Right lung (tissue), 10 donors: ENCODE results near the gene KCP. TPM values are rescaled to one million over a fixed set of nuclear protein-coding genes. Genes with fewer than 3 reads are reported as not detected.
"Not testable (repeated sequence)": the region's sequence is repeated elsewhere in the genome, so short reads cannot be mapped to it uniquely, and the experiment has no call there.

ENCODE experiments used
- DNase-seq, 2 donors: peaks; one replicate each; pipeline ENCODE4 v3.0.0-alpha.2; 2013
- long read RNA-seq, 8 donors: transcript quantifications; one replicate each; lab custom pipeline, GENCODE V29; 2026
- polyA plus RNA-seq, 5 donors: library from polyadenylated mRNA; unstranded; fragments of 120-200 nt; gene quantifications; one replicate each; pipeline versions ENCODE4 v1.2.1 to v1.2.3, GENCODE V29; 2013; ENCODE audit warnings: inconsistent platforms in 1 of 5, low replicate concordance in 1 of 5; ENCODE audit not compliant: insufficient read length in 5 of 5, insufficient read depth in 1 of 5

Gene KCP
- 1 to 10 TPM; 4.9 to 9.6 (median 6.1) TPM for polyA plus RNA-seq
- long read RNA-seq, donor 1 = 0 reads
- long read RNA-seq, donor 2 = 0 reads
- long read RNA-seq, donor 3 = 0 reads
- long read RNA-seq, donor 4 = 0 reads
- long read RNA-seq, donor 5 = 0 reads
- long read RNA-seq, donor 6 = 0 reads
- long read RNA-seq, donor 7 = 0 reads
- long read RNA-seq, donor 8 = 0 reads

DNA sequence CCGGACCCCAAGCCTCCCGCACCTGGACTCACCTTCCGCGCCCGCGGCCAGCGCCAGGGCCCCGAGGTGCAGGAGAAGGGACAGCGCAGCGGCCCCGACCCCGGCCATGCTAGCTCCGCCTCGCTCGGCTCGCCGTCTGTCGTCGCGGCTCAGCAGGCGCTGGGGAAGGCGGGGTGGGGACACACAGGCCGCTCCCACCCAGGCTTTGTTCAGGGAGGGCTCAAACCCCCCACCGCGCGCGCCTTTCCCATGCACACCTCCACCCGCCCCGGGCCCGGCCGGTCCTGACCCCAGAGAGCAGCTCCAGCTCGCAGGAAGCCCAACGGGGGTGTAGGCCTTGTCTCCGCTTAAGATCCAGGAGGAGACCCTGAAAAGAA lies at the start of gene KCP:
KCP (minus strand) TSS at position 141 of the 377 bp plus-strand sequence; CDS start at position 108, 33 bp downstream.
- no peak for DNase-seq

DNA sequence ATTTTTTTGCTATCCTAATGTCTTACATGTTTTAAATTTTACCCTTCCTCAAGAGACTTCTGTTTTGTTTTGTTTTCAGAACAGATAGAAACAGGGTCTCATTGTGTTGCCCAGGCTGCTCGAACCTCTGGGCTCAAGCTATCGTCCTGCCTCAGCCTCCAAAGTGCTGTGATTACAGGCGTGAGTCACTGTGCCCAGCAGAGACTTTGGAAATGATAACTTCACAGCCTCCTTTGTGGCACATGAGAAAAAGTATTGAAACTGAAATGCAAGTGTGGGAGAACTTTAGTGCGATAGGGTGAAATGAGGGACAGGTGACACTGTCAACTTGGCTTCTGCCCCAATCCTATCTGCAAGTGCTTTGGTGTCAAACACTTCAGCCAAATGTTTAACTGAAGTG lies 48.8 kb upstream of the KCP start:
- no peak for DNase-seq

DNA sequence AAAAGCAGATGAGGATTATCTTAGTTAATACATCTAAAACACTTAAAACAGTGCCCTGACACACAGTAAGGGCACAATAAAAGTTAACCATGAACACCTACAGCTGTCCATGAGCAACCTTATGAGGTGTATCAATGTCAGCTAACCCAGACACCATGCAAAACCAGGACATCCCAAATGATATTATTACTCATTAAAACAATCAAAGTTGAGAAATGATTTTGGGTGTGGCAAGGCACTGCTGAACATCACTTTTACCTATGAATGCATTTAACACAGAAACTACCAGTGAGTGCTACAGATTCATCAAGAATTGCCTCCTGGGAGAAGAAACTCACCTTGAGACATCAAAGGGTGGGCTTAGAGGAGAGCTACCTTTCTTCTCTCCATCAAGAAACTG lies 45.5 kb upstream of the KCP start:
- no peak for DNase-seq

DNA sequence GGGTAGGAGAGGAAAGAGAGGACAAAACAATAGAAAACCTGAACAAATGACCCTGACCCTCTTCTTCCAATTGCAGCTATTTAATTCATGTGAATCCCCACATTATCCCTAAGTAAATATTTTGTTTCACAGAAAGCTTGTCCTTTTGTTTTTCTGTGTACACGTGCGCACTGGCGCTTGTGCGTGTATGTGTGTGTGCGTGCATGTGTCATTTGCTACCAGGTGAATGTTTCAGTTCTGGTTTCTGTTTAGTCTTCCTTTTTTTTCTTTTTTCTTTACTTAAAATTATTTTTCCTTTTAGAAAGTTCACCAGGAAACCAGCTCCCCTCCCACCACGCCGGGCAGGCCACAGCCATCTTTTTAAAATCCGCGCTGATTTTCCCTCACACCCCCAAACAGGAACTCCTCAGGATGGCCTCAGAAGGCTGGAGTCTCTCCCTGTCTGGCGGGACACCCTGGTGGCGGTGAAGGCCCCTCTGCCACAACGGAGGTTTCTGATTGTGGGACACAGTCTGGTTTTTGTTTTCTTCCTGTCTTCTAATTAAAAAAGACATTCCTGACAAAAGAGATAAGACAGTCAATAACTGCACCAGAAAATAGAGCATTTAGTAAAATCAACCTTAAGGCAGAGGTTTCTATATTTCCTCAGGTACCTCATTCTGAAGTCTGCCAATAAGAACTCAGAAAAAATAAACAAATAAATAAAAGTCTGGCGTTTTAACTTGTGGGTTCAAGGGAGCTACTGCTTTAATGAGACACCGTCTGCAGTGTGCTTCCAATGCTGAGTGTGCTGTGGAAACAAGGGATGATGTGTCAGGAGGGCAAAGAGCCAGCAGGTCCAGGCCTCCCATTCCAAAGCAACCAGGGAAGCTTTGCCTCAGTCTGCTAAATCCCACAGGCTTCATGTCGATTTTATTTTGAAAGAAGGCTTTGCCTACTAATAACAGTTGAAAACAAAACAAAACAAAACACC lies 44.6 kb upstream of the KCP start:
- DNase-seq = no peak

DNA sequence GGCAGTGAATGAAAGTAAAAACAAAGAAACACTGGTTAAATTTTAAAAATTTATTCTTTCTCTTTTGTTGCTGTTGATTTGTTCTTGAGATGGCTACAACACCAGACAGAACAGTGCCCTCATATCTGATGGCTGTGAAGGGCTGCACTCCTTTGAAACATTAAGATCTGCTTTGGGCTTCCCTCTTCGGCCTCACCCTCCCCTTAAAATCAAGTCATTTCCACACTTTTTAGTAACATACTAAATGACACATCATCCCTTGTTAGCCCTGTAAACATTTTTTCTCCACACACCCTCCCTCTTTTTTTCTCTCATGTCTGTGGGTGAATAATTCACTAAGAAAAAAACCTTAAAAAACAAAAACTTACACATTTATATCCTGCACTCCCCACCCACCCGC lies 43.6 kb upstream of the KCP start:
- no peak for DNase-seq

DNA sequence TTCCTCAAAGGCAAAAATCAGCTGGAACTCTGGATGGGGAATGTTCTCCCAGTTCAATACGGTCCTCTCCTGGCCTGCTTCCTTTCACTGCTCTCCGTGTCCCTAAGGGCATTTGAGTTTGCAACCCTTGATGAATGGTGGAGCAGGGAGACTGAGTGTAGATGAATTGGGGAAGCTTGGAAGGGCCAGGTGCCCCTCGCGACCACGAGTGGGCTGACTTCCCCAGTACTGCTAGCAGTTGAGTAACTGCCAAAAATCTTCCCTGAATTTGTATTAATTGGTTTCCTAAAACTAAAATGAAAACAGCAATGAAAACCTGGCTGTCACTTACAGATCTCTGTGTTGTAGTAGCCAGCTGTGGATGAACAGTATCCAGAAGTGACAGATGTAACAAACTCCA lies 40.8 kb upstream of the KCP start:
- DNase-seq = no peak

DNA sequence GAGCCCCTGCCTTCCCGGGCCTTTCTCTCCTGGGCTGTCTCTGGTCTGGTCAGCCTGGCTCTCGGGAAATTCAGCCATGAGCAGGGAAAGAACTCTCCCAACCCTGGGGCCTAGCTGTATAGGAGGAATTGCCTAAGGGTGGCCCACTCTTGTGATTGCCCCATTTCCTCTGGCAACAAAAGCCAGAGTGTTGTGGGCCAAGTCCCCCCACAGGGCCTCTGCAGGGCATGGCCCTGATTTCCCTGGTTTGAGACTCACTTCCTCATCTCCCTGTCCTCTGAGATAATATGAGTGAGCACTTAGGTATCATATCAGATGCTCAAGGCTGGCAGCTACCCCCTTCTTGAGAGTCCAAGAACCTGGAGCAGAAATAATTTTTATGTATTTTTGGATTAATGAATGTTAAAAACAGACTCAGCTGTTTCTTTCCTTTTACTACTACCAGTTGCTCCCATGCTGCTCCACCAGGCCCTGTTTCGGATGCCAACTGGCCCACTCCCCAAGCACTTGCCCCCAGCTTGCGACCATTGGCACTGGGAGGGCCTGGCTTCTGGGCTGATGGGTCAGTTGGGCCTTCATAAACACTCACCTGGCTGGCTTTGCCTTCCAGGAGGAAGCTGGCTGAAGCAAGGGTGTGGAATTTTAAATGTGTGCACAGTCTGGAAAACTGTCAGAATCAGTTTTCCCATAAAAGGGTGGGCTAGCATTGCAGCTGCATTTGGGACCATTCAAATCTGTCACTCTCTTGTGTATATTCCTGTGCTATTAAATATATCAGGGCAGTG lies 38.7 kb upstream of the KCP start:
- DNase-seq = no peak

DNA sequence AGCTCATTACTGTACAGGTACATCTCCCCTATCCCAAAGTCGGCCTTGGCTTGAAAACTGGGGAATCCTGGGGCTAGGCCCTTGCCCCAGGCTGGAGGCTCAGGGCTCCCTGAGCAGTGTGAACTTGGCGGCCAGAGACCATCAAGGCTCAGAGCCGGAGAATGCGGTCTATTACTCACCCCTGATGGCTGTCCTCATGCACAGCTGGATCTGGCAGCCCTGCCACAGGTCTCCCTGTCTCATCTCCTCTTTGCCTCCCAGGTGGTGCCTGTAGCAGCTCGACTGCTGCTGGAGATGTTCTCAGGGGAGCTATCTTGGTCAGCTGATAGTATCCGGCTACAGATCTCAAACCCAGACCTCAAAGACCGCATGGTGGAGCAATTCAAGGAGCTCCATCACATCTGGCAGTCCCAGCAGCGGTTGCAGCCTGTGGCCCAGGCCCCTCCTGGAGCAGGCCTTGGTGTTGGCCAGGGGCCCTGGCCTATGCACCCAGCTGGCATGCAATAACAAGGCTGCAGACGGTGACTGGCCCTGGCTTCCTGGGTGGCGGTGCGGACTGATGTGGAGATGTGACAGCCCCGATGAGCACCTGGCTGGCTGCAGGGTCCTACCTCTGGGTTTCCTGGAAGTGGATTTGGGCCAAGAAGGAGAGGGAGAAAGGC lies 37.9 kb upstream of the KCP start:
- DNase-seq = no peak

DNA sequence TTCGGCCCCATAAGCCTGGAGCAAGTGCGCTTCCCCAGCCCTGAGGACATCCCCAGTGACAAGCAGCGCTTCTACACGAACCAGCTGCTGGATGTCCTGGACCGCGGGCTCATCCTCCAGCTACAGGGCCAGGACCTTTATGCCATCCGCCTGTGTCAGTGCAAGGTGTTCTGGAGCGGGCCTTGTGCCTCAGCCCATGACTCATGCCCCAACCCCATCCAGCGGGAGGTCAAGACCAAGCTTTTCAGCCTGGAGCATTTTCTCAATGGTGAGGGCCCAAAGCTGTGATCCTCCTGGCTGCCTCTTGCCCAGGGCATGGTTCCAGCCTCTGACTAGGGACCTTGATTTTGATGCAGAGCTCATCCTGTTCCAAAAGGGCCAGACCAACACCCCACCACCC lies 37.3 kb upstream of the KCP start:
- no peak for DNase-seq

DNA sequence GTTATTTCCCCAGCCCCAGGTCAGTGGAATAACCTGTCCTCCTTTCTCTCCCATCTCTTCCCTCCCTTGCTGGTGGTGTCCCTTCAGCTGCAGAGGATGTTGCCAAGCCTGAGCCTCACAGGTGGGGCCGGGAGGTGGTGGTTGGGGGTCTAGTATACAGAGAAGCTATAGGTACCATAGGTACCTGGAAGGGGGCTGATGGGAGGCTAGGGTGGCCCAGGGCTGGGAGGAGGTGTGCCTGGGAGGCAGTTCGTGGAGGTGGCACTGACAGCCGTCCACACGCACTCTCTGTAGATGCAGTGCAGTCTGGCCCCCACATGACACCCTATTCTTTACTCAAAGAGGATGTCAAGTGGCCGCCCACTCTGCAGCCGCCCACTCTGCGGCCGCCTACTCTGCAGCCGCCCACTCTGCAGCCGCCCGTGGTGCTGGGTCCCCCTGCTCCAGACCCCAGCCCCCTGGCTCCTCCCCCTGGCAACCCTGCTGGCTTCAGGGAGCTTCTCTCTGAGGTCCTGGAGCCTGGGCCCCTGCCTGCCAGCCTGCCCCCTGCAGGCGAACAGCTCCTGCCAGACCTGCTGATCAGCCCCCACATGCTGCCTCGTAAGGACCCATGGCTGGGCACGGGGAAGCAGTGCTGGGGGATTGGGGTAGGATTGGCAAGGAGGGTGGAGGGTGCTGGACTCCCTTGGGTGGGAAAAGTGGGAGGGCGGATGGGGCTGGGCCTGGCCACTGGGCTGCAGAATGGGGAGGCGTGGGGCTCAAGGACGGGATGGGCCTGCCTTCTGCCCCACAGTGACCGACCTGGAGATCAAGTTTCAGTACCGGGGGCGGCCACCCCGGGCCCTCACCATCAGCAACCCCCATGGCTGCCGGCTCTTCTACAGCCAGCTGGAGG lies 36.7 kb upstream of the KCP start:
- DNase-seq = no peak

DNA sequence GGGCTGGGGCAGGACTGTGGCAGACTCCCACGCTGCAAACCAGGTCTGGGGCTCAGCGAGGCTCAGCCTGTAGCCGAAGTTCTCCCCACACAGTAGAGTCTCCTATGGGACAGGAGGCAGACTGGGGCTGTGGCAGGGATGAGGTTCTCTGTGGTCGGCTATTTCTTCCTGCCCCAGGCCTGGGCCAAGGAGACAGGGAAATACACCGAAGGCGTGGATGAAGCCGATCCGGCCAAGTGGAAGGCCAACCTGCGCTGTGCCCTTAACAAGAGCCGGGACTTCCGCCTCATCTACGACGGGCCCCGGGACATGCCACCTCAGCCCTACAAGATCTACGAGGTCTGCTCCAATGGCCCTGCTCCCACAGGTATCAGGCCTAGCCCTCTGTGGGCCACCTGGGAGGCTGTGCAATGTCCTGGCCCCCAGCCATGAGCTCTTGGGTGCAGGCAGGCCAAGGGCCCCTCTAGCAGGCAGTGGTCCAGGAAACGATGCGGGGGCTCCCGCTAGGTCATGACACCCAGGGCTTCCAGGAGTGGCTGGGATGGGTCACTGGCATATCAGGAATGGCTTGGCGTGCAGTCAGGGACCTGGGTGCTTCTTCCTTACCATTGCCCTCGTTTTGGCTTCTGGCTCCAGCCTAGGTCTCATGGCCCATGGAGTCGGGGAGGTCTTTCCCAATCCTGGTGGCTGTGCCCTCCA lies 35.3 kb upstream of the KCP start:
- no peak for DNase-seq

DNA sequence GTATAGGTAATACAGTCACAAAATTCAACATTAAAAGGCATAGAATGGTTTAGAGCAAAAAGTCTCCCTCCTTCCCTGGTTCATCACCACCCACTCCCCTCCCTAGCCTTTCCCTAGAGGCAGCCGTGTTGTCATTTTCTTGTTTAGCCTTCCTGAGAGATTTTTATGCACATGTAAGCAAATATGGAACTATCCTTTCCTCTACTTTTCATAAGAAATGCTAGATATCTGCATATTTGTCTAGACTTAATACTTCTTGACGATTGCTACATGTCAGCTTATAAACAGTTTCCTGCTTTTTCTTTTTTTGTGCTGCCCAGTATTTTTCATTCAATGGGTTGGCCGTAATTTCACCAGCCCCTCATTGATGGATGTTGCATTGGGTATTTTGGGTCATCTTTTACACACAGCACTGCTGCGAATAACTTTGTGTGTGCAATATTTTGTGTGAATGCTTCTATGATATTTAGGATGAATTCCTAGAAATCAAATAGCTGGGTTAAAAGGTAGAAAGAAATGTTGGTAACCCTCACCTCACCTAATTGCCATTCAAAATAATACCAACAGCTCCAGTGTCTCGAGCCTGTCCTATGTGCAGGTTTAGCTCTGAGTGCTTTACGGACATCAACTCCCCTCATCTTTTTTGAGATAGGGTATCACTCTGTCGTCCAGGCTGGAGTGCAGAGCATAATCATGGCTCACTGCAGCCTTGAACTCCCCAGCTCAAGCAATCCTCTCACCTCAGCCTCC lies 34.2 kb upstream of the KCP start:
- DNase-seq = no peak

DNA sequence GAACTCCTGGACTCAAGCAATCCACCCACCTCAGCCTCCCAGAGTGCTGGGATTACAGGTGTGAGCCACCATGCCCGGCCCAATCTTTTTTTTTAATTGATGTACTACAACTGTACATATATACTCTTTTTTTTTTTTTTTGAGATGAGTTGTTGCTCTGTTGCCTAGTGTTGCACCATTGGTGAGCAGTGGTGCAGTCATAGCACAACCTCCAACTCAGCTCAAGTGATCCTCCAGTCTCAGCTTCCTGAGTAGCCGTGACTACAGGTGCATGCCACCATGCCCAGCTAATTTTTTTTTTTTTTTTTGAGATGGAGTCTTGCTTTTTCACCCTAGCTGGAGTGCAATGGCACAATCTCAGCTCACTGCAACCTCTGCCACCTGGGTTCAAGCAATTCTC lies 32.7 kb upstream of the KCP start:
- not testable (repeated sequence) for DNase-seq

DNA sequence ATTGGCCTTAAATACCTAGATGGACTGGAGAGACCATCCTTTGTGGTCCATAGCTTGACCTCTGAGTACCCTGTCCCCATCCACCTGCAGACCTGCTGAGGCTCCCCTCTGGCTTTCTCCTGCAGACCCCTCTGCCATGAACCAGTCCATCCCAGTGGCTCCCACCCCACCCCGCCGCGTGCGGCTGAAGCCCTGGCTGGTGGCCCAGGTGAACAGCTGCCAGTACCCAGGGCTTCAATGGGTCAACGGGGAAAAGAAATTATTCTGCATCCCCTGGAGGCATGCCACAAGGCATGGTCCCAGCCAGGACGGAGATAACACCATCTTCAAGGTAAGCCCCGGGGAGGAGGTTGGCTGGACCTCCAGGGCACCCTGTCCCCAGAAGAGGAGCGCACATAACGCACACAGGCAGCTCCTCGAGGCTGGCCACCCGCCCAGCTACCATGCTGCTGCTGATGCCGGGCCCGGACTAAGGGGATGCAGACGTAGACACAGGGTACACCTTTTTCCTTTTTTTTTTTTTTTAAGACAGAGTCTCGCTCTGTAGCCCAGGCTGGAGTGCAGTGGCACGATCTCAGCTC lies 31.5 kb upstream of the KCP start:
- DNase-seq = no peak

DNA sequence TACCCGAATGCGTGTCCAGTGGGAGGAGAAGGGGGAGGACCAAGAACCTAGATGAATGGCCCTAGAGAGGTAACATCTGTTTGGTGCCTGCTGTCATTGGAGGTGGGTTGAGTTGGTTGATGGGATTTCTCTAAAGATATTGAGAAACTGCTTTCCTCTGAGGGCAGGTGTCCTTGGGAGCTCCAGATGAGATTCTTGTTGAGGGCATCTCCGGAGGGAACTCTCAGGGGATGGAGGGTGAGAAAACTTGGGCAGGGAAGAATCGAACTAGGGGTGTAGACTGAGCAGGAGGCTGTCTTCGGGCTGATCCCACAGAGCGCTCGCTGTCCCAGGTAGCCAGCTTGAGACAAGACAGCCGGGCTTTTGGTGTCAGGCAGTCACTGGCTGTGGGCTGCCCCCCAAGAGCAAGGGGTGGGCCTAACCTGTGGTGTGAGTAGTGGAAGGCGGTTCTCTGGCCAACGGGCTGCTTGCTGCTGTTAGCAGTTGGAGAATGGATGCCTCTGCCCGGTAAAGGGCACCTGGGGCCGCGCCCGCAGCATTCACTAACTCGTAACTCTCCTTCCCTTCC lies 30.9 kb upstream of the KCP start:
- DNase-seq = no peak

DNA sequence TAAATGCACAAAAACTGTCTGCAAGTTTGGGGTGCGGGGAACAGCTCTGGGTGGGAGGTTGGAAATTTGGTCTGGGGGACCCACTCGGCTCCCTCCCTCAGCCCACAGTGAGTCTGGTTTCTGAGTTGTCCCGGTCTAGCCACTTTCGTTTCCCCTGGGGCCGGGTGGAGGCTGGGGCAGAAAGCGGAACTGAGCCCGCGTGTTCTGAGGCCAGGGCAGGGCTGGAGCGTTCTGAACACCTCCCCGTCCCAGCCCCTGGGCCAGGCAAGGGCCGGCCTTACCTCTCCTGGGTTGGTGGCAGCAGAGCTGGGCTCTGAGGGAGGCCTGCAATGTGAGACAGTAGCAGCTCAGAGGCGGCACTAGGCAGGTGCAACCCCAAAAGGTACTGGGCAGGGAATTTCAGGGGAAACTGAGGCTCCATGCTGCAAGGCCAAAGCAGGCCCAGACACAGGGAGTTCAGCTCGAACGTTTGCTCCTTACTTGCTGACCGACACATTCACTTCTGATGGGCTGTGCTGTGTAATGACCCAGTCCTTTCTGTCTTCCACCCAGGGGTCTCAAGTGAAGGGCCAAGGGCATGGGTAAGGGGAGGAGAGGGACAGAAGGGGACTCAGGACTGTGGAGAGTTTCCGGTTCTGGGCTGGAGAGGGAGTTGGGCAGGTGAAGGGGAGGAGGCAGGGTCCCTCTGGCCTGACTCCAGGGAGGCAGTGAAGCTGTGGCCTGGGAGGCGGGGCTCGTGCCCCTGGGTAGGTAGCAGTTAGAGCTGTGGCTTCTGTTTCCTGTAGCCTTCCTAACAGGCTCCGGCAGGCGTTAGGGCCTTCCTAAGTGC lies 30.2 kb upstream of the KCP start:
- DNase-seq = no peak

DNA sequence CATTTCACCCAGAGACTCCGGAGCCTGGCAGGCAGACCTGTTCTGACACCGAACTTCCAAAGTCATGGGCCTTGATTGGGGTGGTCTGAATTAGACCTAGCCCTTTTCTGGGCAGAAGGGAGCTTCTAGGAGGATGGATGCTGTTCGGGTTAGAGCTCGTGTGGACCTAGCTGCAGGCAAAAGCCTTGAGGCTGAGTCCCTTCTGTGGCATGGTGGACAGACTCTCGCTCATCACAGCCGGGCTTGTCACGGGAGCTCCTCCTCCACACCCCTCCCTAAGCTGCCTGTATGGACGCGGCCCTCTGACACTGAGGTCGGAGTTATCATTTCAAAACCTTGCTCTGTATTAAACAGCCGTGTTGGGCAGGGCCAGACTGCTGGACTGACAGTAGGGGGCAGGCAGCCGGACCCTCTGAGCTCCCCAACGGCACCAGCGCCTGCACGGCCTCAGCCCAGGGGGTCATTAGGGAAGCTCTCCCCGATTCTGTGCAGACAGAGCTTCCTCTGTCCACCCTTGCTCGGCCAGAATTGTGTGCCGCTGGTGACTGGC lies 29.4 kb upstream of the KCP start:
- no peak for DNase-seq
